Panc1 (cell line): ENCODE data around the gene IFNA10. TPM values are rescaled to one million over a fixed set of nuclear protein-coding genes. Genes with fewer than 3 reads are reported as not detected.
"Not testable (repeated sequence)": the region's sequence is repeated elsewhere in the genome, so short reads cannot be mapped to it uniquely, and the experiment has no call there.

Source experiments
- ATAC-seq: fragments of 200-7000 bp; cut with Tn5 transposase; 2 replicates; pipeline ENCODE4 v1.9.1; 2020; ENCODE audit warnings: mild to moderate bottlenecking, moderate library complexity
- BruUV-seq: library from RNA; stranded (reverse); fragments of 400-500 nt; replicated peaks from 2 replicates; lab custom pipeline; 2021; lab: Mats Ljungman, UMichigan
- CTCF ChIA-PET: fragments of 300-600 bp; sonication (Branson Sonifier 250); formaldehyde crosslinking; loops from one replicate; lab custom pipeline; 2022; ENCODE audit warnings: antibody characterized with exemption; lab: Charles Lee
- POLR2A ChIA-PET: fragments of 300-600 bp; sonication (Branson Sonifier 250); formaldehyde crosslinking; loops from one replicate; lab custom pipeline; 2022; ENCODE audit warnings: antibody characterized with exemption; lab: Charles Lee
- DNase-seq: peaks from one replicate; pipeline ENCODE4 v3.0.0-alpha.2; 2010; ENCODE audit warnings: low read depth, low spot score
- H3K27ac ChIP-seq: 2 replicates; pipeline ENCODE4 v1.5.1; 2011; ENCODE audit warnings: mild to moderate bottlenecking, low read length, inconsistent platforms
- H3K27me3 ChIP-seq: fragments of 200-500 bp; sonication (Bioruptor generic); 2 replicates; pipeline ENCODE4 v1.6.0; 2014; ENCODE audit warnings: low read length, inconsistent platforms; ENCODE audit not compliant: control insufficient read depth, insufficient read depth
- H3K36me3 ChIP-seq: fragments of 200-500 bp; sonication (Bioruptor generic); 2 replicates; pipeline ENCODE4 v1.5.1; 2014; ENCODE audit warnings: inconsistent platforms, mild to moderate bottlenecking, low read length, moderate library complexity; ENCODE audit not compliant: control insufficient read depth, insufficient read depth
- H3K4me1 ChIP-seq: 2 replicates; pipeline ENCODE4 v1.5.1; 2011; ENCODE audit warnings: inconsistent platforms, mild to moderate bottlenecking, low read length, moderate library complexity; ENCODE audit not compliant: control insufficient read depth, insufficient read depth
- H3K4me3 ChIP-seq, 2 experiments: 2 replicates each; pipeline ENCODE4 v1.5.1; 2011 to 2012; ENCODE audit warnings: low read depth in 2 of 2, low read length in 2 of 2, mild to moderate bottlenecking in 2 of 2, inconsistent platforms in 1 of 2, moderate library complexity in 1 of 2
- H3K9me3 ChIP-seq: fragments of 200-500 bp; sonication (Bioruptor generic); 2 replicates; pipeline ENCODE4 v1.5.1; 2014; ENCODE audit warnings: low read depth, mild to moderate bottlenecking, inconsistent platforms, low read length, moderate library complexity; ENCODE audit not compliant: control insufficient read depth, insufficient read depth
- CTCF ChIP-seq: fragments of 450-650 bp; IDR thresholded peaks from 2 replicates; pipeline ENCODE4 v1.5.1; 2017; ENCODE audit warnings: mild to moderate bottlenecking
- POLR2AphosphoS5 ChIP-seq: IDR thresholded peaks from 2 replicates; pipeline ENCODE4 v1.6.1; 2012; ENCODE audit warnings: mild to moderate bottlenecking, low read depth, low read length, moderate library complexity
- REST ChIP-seq, 2 experiments: IDR thresholded peaks; 2 replicates each; pipeline ENCODE4 v1.6.1; 2011 to 2012; ENCODE audit warnings: low read depth in 2 of 2, control low read depth in 1 of 2, low read length in 1 of 2, mild to moderate bottlenecking in 1 of 2, moderate library complexity in 1 of 2; ENCODE audit not compliant: insufficient read depth in 1 of 2
- SIN3A ChIP-seq: IDR thresholded peaks from 2 replicates; pipeline ENCODE4 v1.6.1; 2012; ENCODE audit warnings: low read depth, mild to moderate bottlenecking, low read length, moderate library complexity, borderline replicate concordance; ENCODE audit not compliant: insufficient read depth
- TCF7L2 ChIP-seq: IDR thresholded peaks from 2 replicates; pipeline ENCODE4 v1.6.1; 2011; ENCODE audit warnings: mild to moderate bottlenecking, low read depth, low read length, inconsistent platforms
- in situ Hi-C: cut with HindIII; loops from 2 replicates; pipeline ENCODE4 v1.10.0; 2016; ENCODE audit warnings: low sequenced_read_pairs, low pct_unique_long_range_greater_than_20kb
- intact Hi-C: fragments of 100-400 bp; cut with micrococcal nuclease; formaldehyde crosslinking; loops from one replicate; pipeline ENCODE4 v1.10.0; 2022; ENCODE audit not compliant: unreplicated experiment
- total RNA-seq: library from RNA; stranded (reverse); gene quantifications from one replicate; pipeline ENCODE4 v1.2.1, GENCODE V29; 2021; ENCODE audit not compliant: unreplicated experiment

Gene IFNA10
- total RNA-seq, 1 experiment from 2014 or later: not detected

GRCh38 chr9:21239911-21240310 is 33.0 kb upstream of the IFNA10 start, which contains the start of gene IFNA14:
TSS of gene IFNA14 (minus strand) at chr9:21240005. CDS start at chr9:21239935, 70 bp downstream.
- H3K27me3 ChIP-seq: no peaks in the 10 kb centered on the region
- no peak for DNase-seq

GRCh38 chr9:21236360-21236714 is 29.4 kb upstream of the IFNA10 start:
- in situ Hi-C loops, H3K9me3 ChIP-seq, POLR2A ChIA-PET, H3K27me3 ChIP-seq, H3K27ac ChIP-seq, ATAC-seq, H3K4me3 ChIP-seq, CTCF ChIA-PET, intact Hi-C loops, H3K36me3 ChIP-seq, H3K4me1 ChIP-seq, BruUV-seq, DNase-seq: not testable (repeated sequence)

More at GRCh38 chr9:21239911-21240310, 33.0 kb upstream of the IFNA10 start, which contains the start of gene IFNA14:
- ChIA-PET CTCF (no interaction called here), POLR2A (no interaction called here)
- Histone ChIP-seq H3K36me3 (no peaks in the 10 kb centered on the region; the same call in 1 of the 2 replicates), H3K4me1 (no peaks in the 10 kb centered on the region), H3K9me3 (no peaks in the 10 kb centered on the region), H3K4me3 (no peak within 1 kb of the TSS), H3K27ac (no peak within 1 kb of the TSS)
- no peak for ATAC-seq
- no TSS peak for BruUV-seq
- in situ Hi-C loops: no loop called here
- intact Hi-C loops: no loop called here
- TF ChIP-seq POLR2AphosphoS5 (no peak), REST (IDR thresholded peaks at IDR 0.05; ENCODE audit: insufficient read depth in 1 of 2, low read depth in 2 of 2, low read length in 1 of 2) (no peak), SIN3A (no peak), CTCF (no peak), TCF7L2 (no peak)

GRCh38 chr9:21235468-21236359 is 28.8 kb upstream of the IFNA10 start:
- H3K4me1 ChIP-seq, H3K27ac ChIP-seq, CTCF ChIA-PET, POLR2A ChIA-PET, in situ Hi-C loops, H3K27me3 ChIP-seq, H3K36me3 ChIP-seq, H3K4me3 ChIP-seq, ATAC-seq, BruUV-seq, H3K9me3 ChIP-seq, intact Hi-C loops, DNase-seq: not testable (repeated sequence)
- peak; percentile 43 for TF ChIP-seq CTCF
